Tibial artery (tissue), 4 donors: Measurements from ENCODE around the gene TEX29.

Experiments
- DNase-seq, 2 donors: peaks; one replicate each; pipeline ENCODE4 v3.0.0-alpha.2; 2019
- H3K27ac ChIP-seq, 2 donors: fragments of 200-600 bp; sonication (generic) in 1 of 2; 1 replicate in 1 of 2; 2 replicates in 1 of 2; pipeline ENCODE4 v1.5.1; 2018 to 2019; ENCODE audit warnings: mild to moderate bottlenecking in 1 of 2
- H3K27me3 ChIP-seq, 2 donors: fragments of 200-600 bp; sonication (generic) in 1 of 2; one replicate each; pipeline versions ENCODE4 v1.5.1 to v1.6.0; 2016 to 2019
- H3K36me3 ChIP-seq, 3 donors: fragments of 200-600 bp; sonication (generic) in 2 of 3; one replicate each; pipeline ENCODE4 v1.5.1; 2016 to 2019; ENCODE audit warnings: mild to moderate bottlenecking in 2 of 3
- H3K4me1 ChIP-seq, 4 donors: fragments of 200-600 bp; sonication (generic) in 2 of 4; 1 replicate in 3 of 4; 2 replicates in 1 of 4; pipeline ENCODE4 v1.5.1; 2016 to 2019
- H3K4me3 ChIP-seq, 2 donors: fragments of 200-600 bp; sonication (generic) in 1 of 2; 1 replicate in 1 of 2; 2 replicates in 1 of 2; pipeline ENCODE4 v1.5.1; 2018 to 2019; ENCODE audit warnings: mild to moderate bottlenecking in 2 of 2
- H3K9me3 ChIP-seq, 3 donors: fragments of 200-600 bp; sonication (generic) in 1 of 3; one replicate each; pipeline ENCODE4 v1.5.1; 2016 to 2019
- CTCF ChIP-seq, 2 experiments: fragments of 200-600 bp in 1 of 2; fragments of 450-650 bp in 1 of 2; IDR thresholded peaks; one replicate each; pipeline ENCODE4 v1.5.1; 2017 to 2019; ENCODE audit warnings: antibody characterized with exemption in 2 of 2, mild to moderate bottlenecking in 1 of 2, moderate library complexity in 1 of 2
- intact Hi-C: fragments of 100-400 bp; cut with DNase I; formaldehyde crosslinking; loops from one replicate; pipeline ENCODE4 v1.15.0; 2023; ENCODE audit warnings: low total_unique reads

The TEX29 gene

GRCh38 chr13:111330066-111330610, 9.7 kb downstream of the TEX29 start:
- no peaks in the 10 kb centered on the region for H3K9me3 ChIP-seq
- H3K27ac ChIP-seq = no peak overlapping the region
- intact Hi-C loops = no loop called here
- no peaks in the 10 kb centered on the region for H3K4me1 ChIP-seq
- H3K36me3 ChIP-seq = peaks cover 0 to 7% (median 6%) of the 10 kb centered on the region in 3 donors
- no peak for DNase-seq
- no peak overlapping the region for H3K4me3 ChIP-seq
- TF ChIP-seq CTCF (IDR thresholded peaks at IDR 0.05) = no peak
- H3K27me3 ChIP-seq = no peaks in the 10 kb centered on the region

GRCh38 chr13:111335298-111335697, 14.9 kb downstream of the TEX29 start:
- no peak for TF ChIP-seq CTCF (IDR thresholded peaks at IDR 0.05)
- Histone ChIP-seq H3K4me1 (no peaks in the 10 kb centered on the region), H3K4me3 (no peak overlapping the region), H3K36me3 (peaks cover 7 to 18% (median 9%) of the 10 kb centered on the region in 3 donors), H3K9me3 (no peaks in the 10 kb centered on the region), H3K27ac (no peak overlapping the region), H3K27me3 (no peaks in the 10 kb centered on the region)
- intact Hi-C loops = no loop called here
- DNase-seq = peak in 1 of 2 donors; percentile 10

GRCh38 chr13:111336666-111337065, 16.2 kb downstream of the TEX29 start:
- no peaks in the 10 kb centered on the region for H3K27me3 ChIP-seq
- intact Hi-C loops = no loop called here
- H3K36me3 ChIP-seq = peaks cover 7 to 18% (median 9%) of the 10 kb centered on the region in 3 donors
- no peaks in the 10 kb centered on the region for H3K9me3 ChIP-seq
- H3K4me3 ChIP-seq = no peak overlapping the region
- no peak for TF ChIP-seq CTCF (IDR thresholded peaks at IDR 0.05)
- H3K4me1 ChIP-seq = no peaks in the 10 kb centered on the region
- no peak overlapping the region for H3K27ac ChIP-seq
- no peak for DNase-seq

GRCh38 chr13:111337206-111337605, 16.8 kb downstream of the TEX29 start:
- no peak for TF ChIP-seq CTCF (IDR thresholded peaks at IDR 0.05)
- no peaks in the 10 kb centered on the region for H3K4me1 ChIP-seq
- intact Hi-C loops = no loop called here
- H3K27ac ChIP-seq = no peak overlapping the region
- H3K27me3 ChIP-seq = no peaks in the 10 kb centered on the region
- H3K36me3 ChIP-seq = peaks cover 9 to 18% (median 13%) of the 10 kb centered on the region in 3 donors
- no peak overlapping the region for H3K4me3 ChIP-seq
- H3K9me3 ChIP-seq = no peaks in the 10 kb centered on the region
- no peak for DNase-seq

- Histone ChIP-seq H3K36me3 (peaks cover 12 to 19% (median 15%) of the 10 kb centered on the region in 3 donors), H3K27ac (no peak overlapping the region), H3K4me3 (no peak overlapping the region), H3K4me1 (no peaks in the 10 kb centered on the region), H3K9me3 (no peaks in the 10 kb centered on the region), H3K27me3 (no peaks in the 10 kb centered on the region)
- intact Hi-C loops = no loop called here
- TF ChIP-seq CTCF (IDR thresholded peaks at IDR 0.05) = no peak
- no peak for DNase-seq
Measured at GRCh38 chr13:111337741-111338140, 17.3 kb downstream of the TEX29 start.

- peak in 1 of 2 donors; percentile 4 for DNase-seq
- intact Hi-C loops = no loop called here
- no peaks in the 10 kb centered on the region for H3K4me1 ChIP-seq
- H3K4me3 ChIP-seq = no peak overlapping the region
- H3K9me3 ChIP-seq = no peaks in the 10 kb centered on the region
- H3K27ac ChIP-seq = no peak overlapping the region
- H3K36me3 ChIP-seq = peaks cover 23 to 26% (median 24%) of the 10 kb centered on the region in 3 donors
- no peaks in the 10 kb centered on the region for H3K27me3 ChIP-seq
- TF ChIP-seq CTCF (IDR thresholded peaks at IDR 0.05) = no peak
Measured at GRCh38 chr13:111338841-111339240, 18.4 kb downstream of the TEX29 start.
